ENCODE measurements around the gene SMAP2.

DNA sequence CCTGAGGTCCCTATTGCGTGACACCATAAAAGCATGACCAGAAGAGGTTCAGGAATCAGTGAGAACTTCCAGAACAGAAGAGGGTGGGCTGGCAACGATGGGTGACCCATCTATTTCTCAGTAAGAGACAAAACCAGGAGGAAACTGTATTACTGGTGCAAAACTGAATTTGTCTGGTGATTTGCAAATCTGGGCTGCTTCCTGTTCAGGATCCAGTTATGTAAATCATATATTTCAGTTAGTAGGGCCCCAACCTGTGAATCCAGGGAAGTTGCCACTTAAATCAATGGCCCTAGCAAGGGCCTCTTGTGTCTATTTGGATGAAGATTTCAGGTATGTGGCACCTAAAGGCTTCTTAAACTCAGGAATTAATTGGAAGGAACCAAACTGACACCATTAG, 23.1 kb upstream of the SMAP2 start:
- no peak for TF ChIP-seq POLR2A (IDR thresholded peaks at IDR 0.05; ENCODE audit: low read length)
- no peak for TF ChIP-seq GATA1 (IDR thresholded peaks at IDR 0.05; ENCODE audit: low read depth, low read length)

Measured in erythroblast (primary cell).